A549 treated with Mapracorat at 1 μM for 4 hours (cell line): ENCODE results near the gene DENND6B. TPM values are rescaled to one million over a fixed set of nuclear protein-coding genes. Genes with fewer than 3 reads are reported as not detected.

Source experiments
- total RNA-seq: library from RNA; stranded (reverse); fragments of 200-300 nt; extraction: Qiagen RNA extraction; gene quantifications from 5 replicates; pipeline ENCODE4 v1.2.3, GENCODE V29; 2022

Gene DENND6B, protein sequence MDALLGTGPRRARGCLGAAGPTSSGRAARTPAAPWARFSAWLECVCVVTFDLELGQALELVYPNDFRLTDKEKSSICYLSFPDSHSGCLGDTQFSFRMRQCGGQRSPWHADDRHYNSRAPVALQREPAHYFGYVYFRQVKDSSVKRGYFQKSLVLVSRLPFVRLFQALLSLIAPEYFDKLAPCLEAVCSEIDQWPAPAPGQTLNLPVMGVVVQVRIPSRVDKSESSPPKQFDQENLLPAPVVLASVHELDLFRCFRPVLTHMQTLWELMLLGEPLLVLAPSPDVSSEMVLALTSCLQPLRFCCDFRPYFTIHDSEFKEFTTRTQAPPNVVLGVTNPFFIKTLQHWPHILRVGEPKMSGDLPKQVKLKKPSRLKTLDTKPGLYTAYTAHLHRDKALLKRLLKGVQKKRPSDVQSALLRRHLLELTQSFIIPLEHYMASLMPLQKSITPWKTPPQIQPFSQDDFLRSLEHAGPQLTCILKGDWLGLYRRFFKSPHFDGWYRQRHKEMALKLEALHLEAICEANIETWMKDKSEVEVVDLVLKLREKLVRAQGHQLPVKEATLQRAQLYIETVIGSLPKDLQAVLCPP
- total RNA-seq: 2.4 to 5.1 TPM (median 2.7 TPM) in 5 replicates

DNA sequence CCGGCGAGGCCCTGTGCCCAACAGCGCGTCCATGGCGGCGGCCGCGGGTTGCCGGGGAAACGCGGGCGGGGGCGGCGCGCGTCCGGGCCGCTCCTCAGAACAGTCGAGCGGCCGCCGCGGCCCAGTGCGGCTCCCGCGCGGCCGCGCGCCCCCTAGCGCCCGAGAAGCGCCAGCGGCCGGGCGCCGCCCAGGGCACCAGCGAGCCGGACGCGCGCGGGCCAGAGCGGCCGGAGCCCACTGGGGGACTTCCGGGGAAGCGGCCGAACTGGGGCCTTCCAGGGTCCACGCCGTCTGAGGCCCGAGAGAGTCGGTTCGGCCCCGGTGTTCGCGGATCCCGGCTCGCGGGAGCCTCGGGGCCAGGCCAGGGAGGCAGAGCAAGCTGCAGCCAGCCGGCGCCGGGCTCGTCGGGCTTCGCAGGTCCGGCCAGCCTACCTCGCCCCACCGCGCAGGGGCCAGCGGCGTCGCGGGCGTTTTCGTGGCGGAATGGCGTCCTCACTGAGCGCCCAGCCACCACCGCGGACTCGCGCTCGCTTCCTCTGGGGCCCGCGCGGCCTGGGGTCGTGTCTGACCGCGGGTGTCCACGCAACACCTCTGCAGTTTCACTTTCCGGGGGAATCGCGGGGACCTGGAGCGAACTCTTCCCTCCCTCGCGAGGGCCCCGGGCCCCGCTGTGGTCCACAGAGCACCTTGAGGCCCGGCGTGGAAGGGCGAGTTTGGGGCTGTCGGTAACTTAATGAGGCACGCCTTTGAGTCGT, at the start of gene DENND6B:
TSS of gene DENND6B (minus strand) at position 57 of the 755 bp plus-strand sequence. CDS start at position 33, 24 bp downstream.

DNA sequence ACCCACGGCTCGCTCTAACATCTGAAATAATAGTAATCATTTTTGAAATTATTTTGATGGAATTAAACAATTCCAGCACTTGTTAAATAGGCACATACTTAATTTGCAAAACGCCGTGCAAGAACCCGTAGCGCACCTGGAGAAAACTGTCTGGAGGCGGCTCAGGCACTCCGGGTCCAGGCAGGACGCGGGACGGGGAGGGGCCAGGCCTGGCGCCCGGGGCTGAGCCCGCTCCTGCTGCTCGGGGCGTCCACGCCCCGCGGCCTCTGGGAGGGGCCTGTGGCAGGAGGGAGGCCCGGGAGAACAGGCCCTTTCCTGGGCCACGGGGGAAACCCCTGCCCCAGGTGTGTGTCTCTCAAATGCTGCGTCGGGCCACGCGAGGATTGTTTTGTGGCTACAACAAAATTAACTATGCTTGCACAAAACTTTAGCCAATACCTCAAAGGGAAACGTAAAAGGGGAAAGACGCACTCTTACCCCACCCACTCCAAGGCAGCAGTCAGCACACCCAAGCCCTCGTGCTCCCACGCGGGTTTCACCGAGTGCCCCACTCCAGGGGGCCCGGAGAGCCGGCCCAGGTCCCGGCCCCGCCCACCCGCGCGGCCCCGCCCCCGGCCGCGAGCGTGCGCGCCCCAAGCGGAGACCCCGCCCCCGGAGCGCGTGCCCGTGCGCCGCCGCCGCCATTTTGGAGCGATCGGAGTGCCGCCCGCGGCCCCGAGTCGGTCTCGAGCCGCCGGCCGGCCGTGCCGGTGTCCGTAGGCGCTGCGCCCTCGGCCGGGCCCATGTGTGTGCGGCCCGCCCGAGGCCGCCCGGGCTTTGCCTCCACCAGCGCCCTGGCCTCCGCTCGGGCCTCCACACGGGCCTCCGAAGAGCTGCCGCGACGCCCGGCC, 16.1 kb upstream of the DENND6B start, which contains the start of gene PPP6R2:
TSS of gene PPP6R2 (plus strand) at position 677 of the 890 bp plus-strand sequence. CDS start 50,582 bp downstream, outside the sequence.

DNA sequence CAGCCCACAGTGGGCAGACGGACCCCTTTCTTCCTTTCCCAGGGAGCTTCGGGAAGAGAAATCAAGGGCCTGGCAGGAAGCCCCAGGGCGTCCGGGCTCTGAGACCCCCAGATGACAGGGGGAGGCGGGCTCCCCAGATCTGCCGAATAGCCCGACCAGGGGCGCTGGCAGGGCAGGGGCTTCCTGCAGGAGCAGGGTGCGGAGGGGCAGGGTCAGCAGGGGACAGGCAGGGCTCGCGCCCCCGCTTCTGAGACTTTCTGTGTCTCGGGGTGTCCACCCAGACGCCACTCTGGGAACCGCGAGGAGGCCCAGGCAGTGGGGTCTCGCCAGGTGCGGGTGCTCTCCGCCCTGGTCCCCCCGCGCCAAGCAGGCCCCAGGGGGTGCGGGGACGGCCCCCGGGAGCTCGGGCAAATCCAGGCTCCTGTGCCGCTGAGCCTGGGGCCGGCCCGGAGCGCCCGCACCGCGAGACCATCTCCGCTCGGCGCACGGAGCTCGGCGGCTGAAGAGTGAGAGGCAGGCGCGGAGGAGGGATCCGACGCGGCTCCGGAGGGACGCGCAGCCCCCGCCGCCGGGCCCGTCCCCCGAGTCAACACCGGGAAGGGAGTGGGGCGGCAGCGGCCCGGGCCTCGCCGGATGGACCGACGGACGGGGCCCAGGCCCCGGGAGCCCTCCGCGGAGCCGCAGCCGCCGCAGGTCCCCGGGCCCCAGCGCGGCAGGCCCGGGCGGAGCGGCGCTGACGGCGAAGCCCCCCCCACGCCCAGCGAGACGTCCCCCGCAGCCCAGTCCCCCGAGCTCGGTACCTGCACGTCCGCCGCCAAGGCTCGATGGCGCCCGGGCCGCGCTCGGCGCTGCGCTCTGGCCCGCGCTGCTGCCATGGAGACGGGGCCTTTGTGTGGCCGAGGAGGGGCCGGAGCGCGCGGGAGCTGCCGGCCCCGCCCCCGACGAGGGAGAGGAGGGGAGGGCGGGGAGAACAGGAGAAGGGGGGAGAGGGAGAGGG, 19.8 kb downstream of the DENND6B start, which contains the start of gene PLXNB2:
TSS of gene PLXNB2 (minus strand) at position 894 of the 997 bp plus-strand sequence. CDS start 17,062 bp downstream, outside the sequence.

DNA sequence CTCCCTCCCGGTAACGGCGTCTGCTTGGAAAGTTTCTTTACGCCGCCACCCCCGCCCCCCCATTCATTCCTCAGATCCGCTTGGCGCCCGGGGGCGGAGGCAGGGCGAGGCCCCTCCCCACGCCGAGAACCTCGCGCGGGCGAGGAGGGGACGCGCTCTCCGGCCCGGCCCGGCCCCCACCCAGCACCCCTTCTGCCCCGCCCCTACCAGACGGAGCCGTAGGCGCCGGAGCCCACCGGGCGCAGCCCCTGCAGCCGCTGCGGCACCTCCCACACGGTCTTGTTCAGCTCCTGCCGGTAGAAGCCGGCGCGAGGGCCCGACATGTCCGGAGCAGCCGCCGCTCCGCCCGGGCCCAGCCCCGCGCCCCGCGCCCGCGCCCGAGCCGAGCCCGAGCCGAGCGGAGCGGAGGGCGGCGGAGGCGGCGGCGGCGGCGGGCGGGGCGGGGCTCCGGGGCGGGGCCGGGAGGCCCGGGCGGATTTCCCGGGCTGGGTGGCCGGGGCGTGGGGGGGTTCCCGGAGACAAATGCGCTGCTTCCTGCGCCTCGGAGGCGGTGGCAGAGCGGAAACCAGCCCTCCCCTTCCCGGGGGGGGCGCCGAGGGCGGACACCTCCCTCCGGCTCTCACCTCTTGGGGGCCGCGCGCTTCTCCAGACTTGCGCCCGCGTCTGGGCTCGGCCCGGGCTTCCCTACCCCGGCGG, 56.7 kb downstream of the DENND6B start, which contains the start of gene MAPK11:
TSS of gene MAPK11 (minus strand) at position 411 of the 696 bp plus-strand sequence. CDS start at position 323, 88 bp downstream.

DNA sequence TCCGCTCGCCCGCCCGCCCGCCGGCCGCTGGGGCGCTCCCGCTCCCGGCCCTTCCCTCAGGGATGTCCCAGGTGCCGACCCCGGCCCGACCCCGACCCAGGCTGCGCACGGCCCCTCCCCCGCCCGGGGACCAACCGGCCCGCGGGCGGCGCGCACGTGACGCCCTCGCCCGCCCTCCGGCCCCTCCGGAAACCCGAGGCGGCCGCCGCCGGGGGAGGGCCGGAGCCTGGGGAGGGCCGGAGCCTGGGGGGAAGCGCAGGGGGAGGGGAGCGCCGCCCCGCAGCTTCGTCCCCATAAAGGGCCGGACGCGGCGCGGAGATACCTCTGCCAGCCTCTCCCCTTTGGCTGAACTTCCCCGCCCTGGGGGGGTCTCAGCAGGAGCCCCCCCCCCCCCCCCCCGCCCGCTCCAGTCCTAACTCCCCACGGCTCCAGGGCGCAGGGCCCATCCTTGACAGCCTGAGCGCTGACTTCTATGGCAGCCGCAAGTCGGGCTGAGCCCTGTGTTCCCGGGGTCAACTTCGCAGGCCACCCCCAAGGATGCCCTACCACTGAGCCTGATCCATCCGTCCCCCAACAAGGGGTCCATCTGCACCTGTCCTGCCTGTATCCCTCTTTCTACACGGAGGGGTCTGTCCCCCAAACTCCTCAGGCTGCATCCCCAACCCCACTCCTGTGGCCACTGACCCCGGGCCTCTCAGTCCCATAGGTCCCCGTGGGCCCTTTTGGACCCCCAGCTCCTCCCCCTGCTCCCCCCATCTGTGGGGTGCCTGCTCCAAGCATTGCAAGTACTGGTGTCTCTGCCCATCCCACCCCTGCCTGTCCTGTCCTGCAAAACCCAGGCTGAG, 65.0 kb downstream of the DENND6B start, which contains the start of gene MAPK12:
TSS of gene MAPK12 (minus strand) at position 69 of the 845 bp plus-strand sequence. CDS start 174 bp downstream, outside the sequence.

Other genes with a start within 250 kb of the DENND6B start
- not detected in 5 replicates for gene MLC1, start 241.6 kb downstream of the DENND6B start, total RNA-seq
- gene MOV10L1, start 237.0 kb downstream of the DENND6B start, total RNA-seq: not detected in 5 replicates
- 5.1 to 7.0 TPM (median 6.5 TPM) in 5 replicates for gene PANX2, start 156.3 kb downstream of the DENND6B start, total RNA-seq
- gene TRABD, start 141.1 kb downstream of the DENND6B start, total RNA-seq: 21.9 to 37.7 TPM (median 37.1 TPM) in 5 replicates
- gene SELENOO, start 126.0 kb downstream of the DENND6B start, total RNA-seq: 12.3 to 20.5 TPM (median 20.0 TPM) in 5 replicates
- gene TUBGCP6, start 82.0 kb downstream of the DENND6B start, total RNA-seq: 6.1 to 12.0 TPM (median 11.0 TPM) in 5 replicates
- gene HDAC10, start 75.7 kb downstream of the DENND6B start, total RNA-seq: 6.5 to 14.1 TPM (median 12.6 TPM) in 5 replicates
- gene MAPK12, start 65.3 kb downstream of the DENND6B start, total RNA-seq: 17.2 to 30.4 TPM (median 25.2 TPM) in 5 replicates
- 5.2 to 7.7 TPM (median 7.0 TPM) in 5 replicates for gene MAPK11, start 56.6 kb downstream of the DENND6B start, total RNA-seq
- gene PLXNB2, start 19.4 kb downstream of the DENND6B start, total RNA-seq: 86.0 to 120 TPM (median 115 TPM) in 5 replicates
- 9.1 to 14.9 TPM (median 12.3 TPM) in 5 replicates for gene PPP6R2, start 16.3 kb upstream of the DENND6B start, total RNA-seq
- 16.7 to 25.8 TPM (median 24.6 TPM) in 5 replicates for gene SBF1, start 148.0 kb upstream of the DENND6B start, total RNA-seq
- 0.44 to 0.68 TPM (median 0.51 TPM) in 5 replicates for gene ADM2, start 154.5 kb upstream of the DENND6B start, total RNA-seq
- gene MIOX, start 159.8 kb upstream of the DENND6B start, total RNA-seq: 0.11 TPM in 1 of 5 replicates, not detected in the others
- gene LMF2, start 180.7 kb upstream of the DENND6B start, total RNA-seq: 33.1 to 55.0 TPM (median 49.4 TPM) in 5 replicates
- 30.2 to 41.7 TPM (median 38.7 TPM) in 5 replicates for gene NCAPH2, start 181.2 kb upstream of the DENND6B start, total RNA-seq
- gene SCO2, start 198.6 kb upstream of the DENND6B start, total RNA-seq: 3.8 to 10.3 TPM (median 5.2 TPM) in 5 replicates
- gene TYMP, start 203.0 kb upstream of the DENND6B start, total RNA-seq: 10.2 to 20.7 TPM (median 19.5 TPM) in 5 replicates
- 0.03 TPM in 2 of 5 replicates, not detected in the others for gene KLHDC7B, start 218.9 kb upstream of the DENND6B start, total RNA-seq
- gene SYCE3, start 235.9 kb upstream of the DENND6B start, total RNA-seq: 0.45 TPM in 1 of 5 replicates, not detected in the others